ENCODE results near the gene SLCO4A1.

The SLCO4A1 gene

DNA sequence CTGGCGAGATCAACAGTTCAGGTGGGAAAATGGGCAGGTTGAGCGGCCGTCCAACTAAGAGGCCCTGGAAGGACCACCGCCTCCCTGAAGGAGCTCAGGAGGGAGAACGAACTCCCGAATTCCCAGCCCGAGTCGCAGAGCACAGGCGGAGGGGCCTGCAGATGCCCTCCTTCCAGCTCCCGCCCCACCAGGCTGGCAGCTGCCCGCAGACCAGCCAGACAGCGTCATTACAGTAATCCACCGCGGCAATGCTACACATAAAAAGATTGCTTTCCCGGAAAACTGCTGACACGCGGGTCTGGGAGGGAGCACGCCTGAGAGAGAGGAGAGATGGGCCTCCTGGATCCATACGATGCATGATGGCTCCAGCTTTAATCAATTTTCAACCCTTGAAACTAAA is 30.5 kb upstream of the SLCO4A1 start:
- H3K4me3 ChIP-seq (ENCODE audit: low read length) = no peak overlapping the region
- no peak for TF ChIP-seq CTCF (IDR thresholded peaks at IDR 0.05; ENCODE audit: insufficient read depth, low read depth, low read length, missing control alignments)
- no peak for DNase-seq (ENCODE audit: low read depth)

DNA sequence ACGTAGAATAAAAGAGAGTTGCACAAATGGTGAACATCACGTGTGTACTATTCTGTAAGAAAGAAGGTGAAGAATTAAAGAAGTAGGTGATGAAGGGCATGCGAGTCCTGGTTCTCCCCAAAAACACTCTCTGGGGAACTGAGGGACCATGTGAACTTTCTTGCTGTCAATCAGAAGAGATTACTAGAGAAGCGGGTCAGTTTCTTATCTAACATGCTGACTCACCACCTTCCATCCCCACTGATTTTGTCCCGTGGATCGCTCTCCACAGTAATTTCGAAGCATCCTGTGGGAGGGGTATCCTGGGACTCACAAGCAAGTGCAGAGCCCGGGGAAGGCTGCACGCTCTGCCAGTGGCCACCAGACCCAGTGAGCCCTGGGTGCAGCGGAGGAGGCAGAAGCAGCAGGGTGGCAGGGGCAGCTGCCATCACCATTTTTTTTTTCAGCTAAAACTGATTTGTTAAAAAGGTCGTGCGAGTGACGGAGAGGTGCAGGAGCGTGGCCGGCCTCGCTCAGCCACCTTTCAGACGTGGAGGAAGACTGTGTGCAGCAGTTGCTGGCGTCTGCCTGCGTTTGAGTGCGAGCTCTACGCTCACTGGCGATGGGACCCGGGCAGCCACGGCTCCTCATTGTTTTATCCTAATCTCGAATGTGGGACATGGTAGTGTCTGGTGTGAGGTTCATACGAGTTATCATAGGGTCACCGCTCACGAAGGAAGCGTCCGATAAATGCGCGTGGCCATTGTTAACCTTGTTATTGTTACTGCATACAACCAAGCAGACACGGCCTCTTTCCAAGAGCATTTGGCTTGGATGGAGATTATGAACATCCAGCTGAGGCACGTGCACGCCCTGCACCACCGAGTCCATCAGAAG is 28.0 kb upstream of the SLCO4A1 start:
- no peak overlapping the region for H3K4me3 ChIP-seq (ENCODE audit: low read length)
- no peak for DNase-seq (ENCODE audit: low read depth)
- no peak for TF ChIP-seq CTCF (IDR thresholded peaks at IDR 0.05; ENCODE audit: insufficient read depth, low read depth, low read length, missing control alignments)

- DNase-seq (ENCODE audit: low read depth) = no peak
- no peak for TF ChIP-seq CTCF (IDR thresholded peaks at IDR 0.05; ENCODE audit: insufficient read depth, low read depth, low read length, missing control alignments)
- H3K4me3 ChIP-seq (ENCODE audit: low read length) = no peak overlapping the region
Measured at GRCh38 chr20:62614961-62615680, 27.2 kb upstream of the SLCO4A1 start.

GRCh38 chr20:62615750-62616251 is 26.5 kb upstream of the SLCO4A1 start:
- TF ChIP-seq CTCF (IDR thresholded peaks at IDR 0.05; ENCODE audit: insufficient read depth, low read depth, low read length, missing control alignments) = no peak
- H3K4me3 ChIP-seq (ENCODE audit: low read length) = no peak overlapping the region
- no peak for DNase-seq (ENCODE audit: low read depth)

DNA sequence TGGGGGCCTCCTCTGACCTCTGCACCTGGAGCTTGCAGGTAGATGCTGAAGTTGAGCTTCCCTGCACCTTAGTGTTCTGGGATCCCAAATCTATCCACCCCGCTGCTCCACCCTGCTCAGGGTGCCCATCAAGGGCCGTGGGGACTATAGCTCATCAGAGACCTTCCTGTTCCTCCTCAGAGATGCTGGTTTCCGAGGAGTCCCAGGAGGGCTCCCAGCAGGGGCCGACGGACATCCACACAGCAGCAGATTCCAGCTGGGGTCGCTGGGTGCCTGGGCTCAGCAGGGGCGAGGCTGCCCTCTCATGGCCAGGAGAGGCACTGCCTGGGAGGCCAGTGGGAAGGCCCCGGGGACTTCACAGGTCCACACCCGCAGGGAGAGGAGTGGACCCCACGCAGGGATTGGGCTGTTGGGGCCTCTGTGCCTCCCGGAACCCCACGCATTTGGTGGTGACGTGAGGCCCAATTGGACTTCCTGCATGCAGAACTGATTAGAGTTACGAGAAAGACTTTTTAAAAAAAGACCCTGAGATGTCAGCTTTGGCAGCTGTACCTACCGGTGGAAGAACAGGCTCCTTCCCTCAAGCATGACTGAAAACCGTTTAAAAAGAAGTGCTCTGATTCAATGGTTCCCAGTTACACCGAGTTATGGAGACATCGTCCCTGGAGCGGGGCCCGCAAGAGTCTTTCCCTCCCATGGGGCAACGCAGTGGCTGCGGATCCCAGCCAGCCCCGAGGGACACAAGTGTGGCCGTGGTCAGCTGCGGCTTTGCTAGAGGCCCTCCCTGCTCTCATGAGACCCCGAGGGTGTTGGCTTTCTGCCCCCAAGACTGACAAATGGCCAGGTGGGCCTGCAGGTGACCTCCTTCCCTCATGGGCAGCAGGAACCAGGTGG is 25.3 kb upstream of the SLCO4A1 start:
- peak; percentile 61 for DNase-seq (ENCODE audit: low read depth)
- H3K4me3 ChIP-seq (ENCODE audit: low read length) = no peak overlapping the region
- TF ChIP-seq CTCF (IDR thresholded peaks at IDR 0.05; ENCODE audit: insufficient read depth, low read depth, low read length, missing control alignments) = peak; percentile 92

- no peak overlapping the region for H3K4me3 ChIP-seq (ENCODE audit: low read length)
- peak; percentile 46 for DNase-seq (ENCODE audit: low read depth)
- TF ChIP-seq CTCF (IDR thresholded peaks at IDR 0.05; ENCODE audit: insufficient read depth, low read depth, low read length, missing control alignments) = no peak
Measured at GRCh38 chr20:62617711-62618483, 24.4 kb upstream of the SLCO4A1 start.

Data from epithelial cell of esophagus (primary cell).